HG03469 (cell line): Measurements from ENCODE around the gene MAP3K1.

Experiments used
- ATAC-seq: cut with Tn5 transposase; IDR thresholded peaks from one replicate; pipeline ENCODE4 v1.9.1; 2021; ENCODE audit warnings: mild to moderate bottlenecking, moderate library complexity, moderate number of reproducible peaks; ENCODE audit not compliant: unreplicated experiment

MAP3K1 gene

GRCh38 chr5:56900395-56900794 is 85.0 kb downstream of the MAP3K1 start:
- ATAC-seq: no peak

- no peak for ATAC-seq
These were observed 85.7 kb downstream of the MAP3K1 start for GRCh38 chr5:56900858-56901578.

DNA sequence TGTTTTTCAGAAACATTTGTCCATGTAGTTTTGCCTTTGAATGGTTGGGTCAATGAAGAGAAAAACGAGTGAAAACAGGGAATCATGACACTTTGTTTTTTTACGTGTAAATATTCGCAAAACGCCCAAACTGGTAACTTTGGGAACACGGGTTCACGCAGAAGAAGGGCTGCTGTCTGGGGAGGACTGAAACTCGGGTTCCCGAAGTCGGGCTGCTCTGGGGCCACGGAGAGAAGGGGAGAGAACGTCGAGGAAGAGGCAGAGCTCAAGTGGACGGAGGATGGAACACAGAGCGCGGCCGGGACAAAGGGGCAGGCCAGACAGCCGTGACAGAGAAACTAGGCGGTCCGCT is 93.6 kb downstream of the MAP3K1 start:
- ATAC-seq: no peak

GRCh38 chr5:56909294-56910209 is 94.2 kb downstream of the MAP3K1 start, which contains the start of gene SETD9:
SETD9 (plus strand) TSS chr5:56909596; CDS start chr5:56909646, 50 bp downstream.
- ATAC-seq: peak; percentile 69

GRCh38 chr5:56910210-56910965 is 95.0 kb downstream of the MAP3K1 start:
- ATAC-seq: peak; percentile 5

- no peak for ATAC-seq
These were observed 98.4 kb downstream of the MAP3K1 start for GRCh38 chr5:56913766-56914165.

DNA sequence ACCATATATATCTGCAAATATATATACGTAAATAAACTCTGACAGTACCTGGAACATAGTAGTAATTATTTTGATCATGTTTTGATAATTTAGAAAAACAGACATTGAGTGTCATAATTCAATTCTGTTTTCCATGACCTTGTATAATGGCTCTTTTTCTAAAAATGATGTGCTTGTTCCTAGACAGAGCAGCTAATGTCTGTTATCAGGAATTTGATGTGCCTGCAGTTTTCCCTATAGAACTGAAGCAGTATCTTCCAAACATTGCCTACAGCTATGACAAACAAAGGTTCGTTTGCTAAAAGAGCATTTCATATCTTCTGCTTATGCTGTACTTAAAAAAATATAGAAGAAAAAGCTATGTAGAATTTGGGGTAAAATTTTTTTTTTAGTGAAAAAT is 99.3 kb downstream of the MAP3K1 start:
- ATAC-seq: no peak

GRCh38 chr5:56917534-56917933 is 102.2 kb downstream of the MAP3K1 start:
- no peak for ATAC-seq

DNA sequence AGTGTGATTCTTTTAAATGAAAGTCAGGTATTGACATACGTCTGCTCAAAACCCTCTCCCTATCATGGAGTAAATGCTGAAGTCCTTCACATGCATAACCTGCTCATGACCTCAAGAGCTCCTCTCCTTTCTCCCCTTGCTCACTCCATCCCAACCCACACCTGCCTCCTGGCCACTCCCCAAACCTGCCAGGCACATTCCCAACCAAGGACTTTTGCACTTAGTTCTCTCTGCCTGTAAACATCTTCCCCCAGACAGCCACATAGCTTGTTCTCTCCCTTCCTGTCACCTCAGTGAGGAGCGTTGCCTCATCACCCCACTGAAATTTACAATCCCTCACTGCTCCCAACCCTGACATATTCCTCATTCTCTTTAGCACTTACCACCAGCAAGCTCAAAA is 102.7 kb downstream of the MAP3K1 start:
- ATAC-seq: no peak

- ATAC-seq: no peak
These were observed 104.8 kb downstream of the MAP3K1 start for GRCh38 chr5:56919942-56920662.

DNA sequence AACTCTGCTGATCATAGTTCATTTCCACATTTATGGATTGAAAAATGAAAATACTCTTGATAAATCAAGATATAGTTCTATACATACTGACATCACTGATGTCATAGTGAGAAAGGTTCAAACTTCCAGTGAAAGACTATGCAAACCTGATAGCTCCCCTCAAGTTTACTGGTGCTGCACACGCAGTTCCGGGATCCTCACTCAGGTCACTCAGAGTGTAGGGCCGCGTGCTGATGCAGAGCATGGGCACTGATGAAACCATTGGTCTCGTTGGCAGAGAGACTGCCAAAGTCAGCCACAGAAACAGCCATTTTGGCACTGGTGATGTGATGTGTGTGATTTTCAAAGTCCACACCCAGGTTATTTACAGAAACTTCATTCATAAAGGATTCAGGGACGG is 107.6 kb downstream of the MAP3K1 start:
- no peak for ATAC-seq

DNA sequence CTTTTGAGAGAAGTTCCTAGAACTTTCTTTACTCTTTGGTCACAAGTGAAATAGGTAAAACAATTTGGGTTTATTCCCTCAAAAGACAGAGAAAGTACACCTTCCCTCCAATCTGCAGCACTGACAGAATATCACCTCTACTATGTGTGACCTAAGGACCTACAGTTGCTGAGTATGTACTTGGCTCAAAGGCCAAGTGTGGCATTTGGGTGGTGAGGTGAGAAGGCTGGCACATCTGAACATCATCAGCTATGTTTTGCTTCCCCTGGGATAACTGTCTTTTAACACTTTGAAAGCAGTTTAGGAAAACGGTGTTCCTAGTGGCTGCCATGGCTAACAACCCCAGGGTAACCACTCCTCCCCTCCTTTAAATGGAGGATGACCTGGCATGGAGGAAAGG is 119.0 kb downstream of the MAP3K1 start:
- no peak for ATAC-seq

DNA sequence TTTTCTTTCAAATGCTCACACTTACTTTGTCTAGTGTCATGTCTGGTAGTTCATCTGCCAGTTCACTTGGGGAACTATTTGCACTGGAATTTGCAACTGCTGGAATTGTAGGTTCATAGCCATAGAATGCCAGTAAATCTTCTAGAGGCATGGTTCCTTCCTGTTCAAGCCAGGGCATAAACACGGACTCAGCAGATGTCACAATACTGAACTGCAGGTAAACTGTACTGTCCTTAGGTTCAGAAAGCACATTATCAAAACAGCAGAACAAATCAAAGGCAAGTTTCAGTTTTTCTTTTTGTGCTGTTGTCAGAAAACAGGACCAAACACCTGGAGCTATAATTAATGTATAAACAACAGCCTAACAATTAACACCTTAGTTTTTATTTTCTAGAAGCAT is 123.5 kb downstream of the MAP3K1 start:
- ATAC-seq: no peak

DNA sequence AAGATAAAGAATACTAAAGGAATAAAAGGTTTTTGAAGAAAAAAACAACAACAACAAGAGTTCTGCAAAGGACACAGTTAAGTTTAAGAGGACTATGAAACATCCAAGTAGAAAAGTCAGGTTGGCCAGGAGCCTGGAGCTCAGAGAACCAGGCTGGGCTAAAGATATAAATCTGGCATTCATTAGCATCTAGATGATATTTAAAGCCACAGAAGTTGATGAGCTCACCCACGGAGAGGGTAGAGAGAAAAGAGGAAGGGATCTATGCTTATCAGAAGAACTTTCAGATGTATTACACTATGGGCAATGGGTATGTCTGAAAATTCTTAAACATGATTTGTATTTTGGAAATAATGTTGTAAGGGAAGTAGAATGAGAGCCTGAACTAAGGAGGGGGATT is 126.6 kb downstream of the MAP3K1 start:
- no peak for ATAC-seq
